HepG2 (cell line): Measurements from ENCODE around the gene MRPS21. TPM values are rescaled to one million over a fixed set of nuclear protein-coding genes. Genes with fewer than 3 reads are reported as not detected.

Experiments
- CC2D1A ChIP-seq: sonication (generic); formaldehyde crosslinking; IDR thresholded peaks from 2 replicates; pipeline ENCODE4 v1.8.1; 2023; ENCODE audit warnings: mild to moderate bottlenecking, missing genetic modification reagents
- ERF ChIP-seq: IDR thresholded peaks from 2 replicates; pipeline ENCODE4 v1.6.1; 2018; ENCODE audit warnings: missing biosample characterization, missing genetic modification reagents
- FOSL2 ChIP-seq: sonication (generic); formaldehyde crosslinking; IDR thresholded peaks from 2 replicates; pipeline ENCODE4 v1.4.0; 2020; ENCODE audit warnings: missing genetic modification reagents
- GABPB1 ChIP-seq: IDR thresholded peaks from 2 replicates; pipeline ENCODE4 v1.6.1; 2016; ENCODE audit warnings: mild to moderate bottlenecking, missing genetic modification reagents, moderate library complexity, missing compliant biosample characterization
- GATAD1 ChIP-seq: IDR thresholded peaks from 2 replicates; pipeline ENCODE4 v1.6.1; 2016; ENCODE audit warnings: missing genetic modification reagents, missing compliant biosample characterization
- ISL2 ChIP-seq: sonication (generic); formaldehyde crosslinking; IDR thresholded peaks from 2 replicates; pipeline ENCODE4 v1.5.0; 2020; ENCODE audit warnings: missing genetic modification reagents
- KDM2A ChIP-seq: sonication (generic); formaldehyde crosslinking; IDR thresholded peaks from 2 replicates; pipeline ENCODE4 v1.4.0; 2020; ENCODE audit warnings: low read depth, missing genetic modification reagents, borderline replicate concordance
- MED1 ChIP-seq: sonication (generic); formaldehyde crosslinking; IDR thresholded peaks from 2 replicates; pipeline ENCODE4 v1.4.0; 2020; ENCODE audit warnings: missing genetic modification reagents
- NR2C2 ChIP-seq: sonication (generic); formaldehyde crosslinking; IDR thresholded peaks from 2 replicates; pipeline ENCODE4 v1.4.0; 2020; ENCODE audit warnings: missing genetic modification reagents, mild to moderate bottlenecking, moderate library complexity, borderline replicate concordance
- NR2F1 ChIP-seq, 2 experiments: fragments of 450-650 bp in 1 of 2; formaldehyde crosslinking in 1 of 2; IDR thresholded peaks; 2 replicates each; pipeline versions ENCODE4 v1.5.0 to v1.6.1; 2016 to 2020; ENCODE audit warnings: mild to moderate bottlenecking in 1 of 2, missing compliant biosample characterization in 1 of 2, missing genetic modification reagents in 1 of 2, moderate library complexity in 1 of 2
- PTBP1 ChIP-seq: fragments of 200-400 bp; formaldehyde crosslinking; IDR thresholded peaks from 2 replicates; pipeline ENCODE4 v1.6.1; 2018; ENCODE audit warnings: low read length, low read depth; ENCODE audit not compliant: poor library complexity, severe bottlenecking
- SAP130 ChIP-seq: IDR thresholded peaks from 2 replicates; pipeline ENCODE4 v1.6.1; 2016; ENCODE audit warnings: low read depth
- TARDBP ChIP-seq: sonication (generic); formaldehyde crosslinking; IDR thresholded peaks from 2 replicates; pipeline ENCODE4 v1.8.0; 2022; ENCODE audit warnings: mild to moderate bottlenecking, missing genetic modification reagents
- TBX2 ChIP-seq: sonication (generic); formaldehyde crosslinking; IDR thresholded peaks from 2 replicates; pipeline ENCODE4 v1.5.0; 2020; ENCODE audit warnings: missing genetic modification reagents, mild to moderate bottlenecking, borderline replicate concordance
- TEAD3 ChIP-seq: optimal IDR thresholded peaks from 2 replicates; pipeline ENCODE3; 2016; ENCODE audit warnings: borderline replicate concordance
- U2AF1 ChIP-seq: fragments of 200-400 bp; formaldehyde crosslinking; optimal IDR thresholded peaks from 2 replicates; pipeline ENCODE3; 2017; ENCODE audit warnings: mild to moderate bottlenecking, low read depth, low read length
- ZMYM3 ChIP-seq: sonication (generic); formaldehyde crosslinking; IDR thresholded peaks from 2 replicates; pipeline ENCODE4 v1.5.1; 2020; ENCODE audit warnings: mild to moderate bottlenecking, missing genetic modification reagents
- ZNF232 ChIP-seq: sonication (generic); formaldehyde crosslinking; IDR thresholded peaks from 2 replicates; pipeline ENCODE4 v1.4.0; 2020; ENCODE audit warnings: missing genetic modification reagents, borderline replicate concordance
- ZNF615 ChIP-seq: sonication (generic); formaldehyde crosslinking; IDR thresholded peaks from 2 replicates; pipeline ENCODE4 v1.5.0; 2020; ENCODE audit warnings: mild to moderate bottlenecking, missing genetic modification reagents, borderline replicate concordance
- ZNF709 ChIP-seq: sonication (generic); formaldehyde crosslinking; IDR thresholded peaks from 2 replicates; pipeline ENCODE4 v1.5.0; 2020; ENCODE audit warnings: mild to moderate bottlenecking, missing genetic modification reagents
- ZNF773 ChIP-seq: sonication (generic); formaldehyde crosslinking; IDR thresholded peaks from 2 replicates; pipeline ENCODE4 v1.4.0; 2020; ENCODE audit warnings: missing genetic modification reagents, borderline replicate concordance
- ZNF883 ChIP-seq: sonication (generic); formaldehyde crosslinking; IDR thresholded peaks from 2 replicates; pipeline ENCODE4 v1.5.1; 2020; ENCODE audit warnings: mild to moderate bottlenecking, missing genetic modification reagents; ENCODE audit errors: not compliant biosample characterization
- polyA plus RNA-seq, 8 experiments: library from polyadenylated mRNA; depleted of rRNA in 3 of 8; stranded (reverse) in 7 of 8; unstranded in 1 of 8; fragments of >200 nt; fragmentation: Illumina TruSeq in 4 of 8; extraction: Trizol in 4 of 8; gene quantifications; 2 replicates each; pipeline versions ENCODE4 v1.2.1 to v1.2.3, GENCODE V29; 2011 to 2016; ENCODE audit warnings: low read depth in 4 of 8, missing spikeins in 1 of 8, mixed read lengths in 1 of 8; ENCODE audit not compliant: insufficient read depth in 1 of 8
- total RNA-seq, 5 experiments: library from RNA; depleted of rRNA; stranded (reverse); fragments of >200 nt; fragmentation: Illumina TruSeq; extraction: Trizol; gene quantifications; 2 replicates each; pipeline ENCODE4 v1.2.3, GENCODE V29; 2016; ENCODE audit warnings: low read depth in 1 of 5
- TF ChIP-seq, protein P1 (sequence below): sonication (generic); formaldehyde crosslinking; IDR thresholded peaks from 2 replicates; pipeline ENCODE4 v1.5.1; 2020; ENCODE audit warnings: mild to moderate bottlenecking, moderate library complexity, missing genetic modification reagents
- TF ChIP-seq, protein P2 (sequence below): IDR thresholded peaks from 2 replicates; pipeline ENCODE4 v1.6.1; 2016; ENCODE audit warnings: low read depth
- TF ChIP-seq, protein P3 (sequence below), 2 experiments: sonication (generic) in 1 of 2; formaldehyde crosslinking in 1 of 2; IDR thresholded peaks; 2 replicates each; pipeline versions ENCODE4 v1.4.0 to v1.6.1; 2018 to 2020; ENCODE audit warnings: missing genetic modification reagents in 2 of 2, borderline replicate concordance in 1 of 2, low read depth in 1 of 2, mild to moderate bottlenecking in 1 of 2, missing biosample characterization in 1 of 2

Gene MRPS21
- total and polyA plus RNA-seq, 2 of the 13 experiments (the other 11 are each of a cell fraction or from before 2014, with no cell fraction given): 59.4 to 64.2 TPM

DNA sequence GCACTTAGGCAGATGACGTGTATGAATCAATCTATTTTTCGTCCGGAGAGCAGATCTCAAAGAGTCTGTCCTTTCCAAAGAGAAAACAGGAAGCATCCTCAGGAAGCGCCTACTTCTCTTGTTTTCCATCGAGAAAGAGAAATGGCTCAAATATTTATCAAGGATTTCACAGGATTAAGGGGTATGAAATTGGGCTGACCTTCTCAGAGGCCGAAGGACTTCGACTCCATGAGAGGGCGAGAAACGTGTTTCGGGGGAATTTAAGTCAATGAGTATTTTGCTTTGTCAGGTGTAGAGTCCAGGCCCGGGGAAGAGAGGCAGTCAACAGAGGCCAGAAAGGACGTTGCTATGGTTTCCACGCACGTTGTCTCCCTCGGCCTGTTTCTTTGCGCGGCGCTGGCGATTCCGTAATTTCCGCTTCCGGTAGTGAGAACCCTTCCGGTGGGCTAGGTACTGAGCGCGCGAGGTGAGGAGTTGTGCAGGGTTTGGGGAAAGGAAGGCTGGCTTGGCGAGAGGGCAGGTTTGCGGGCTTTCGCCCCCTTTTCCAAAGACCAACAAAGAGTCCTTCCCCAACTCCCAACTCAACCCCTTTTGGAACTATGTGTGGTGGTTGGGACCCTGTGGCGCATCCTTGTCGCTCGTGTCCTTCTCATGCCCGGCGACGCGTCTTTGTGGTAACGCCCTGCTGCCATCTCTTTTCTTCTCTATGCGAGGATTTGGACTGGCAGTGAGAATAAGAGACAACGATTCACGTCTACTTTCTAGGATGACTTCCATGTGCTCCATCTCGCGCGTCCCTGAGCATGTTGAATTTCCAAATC, at the start of gene MRPS21 (continued):
- peak; percentile 75; the same call in 1 of the 2 replicates for TF ChIP-seq KDM2A
- peak; percentile 17; the same call in 1 of the 2 replicates for TF ChIP-seq FOSL2
- TF ChIP-seq NR2F1 (CRISPR knock-in tag; IDR thresholded peaks at IDR 0.05): no peak
- TF ChIP-seq GATAD1 (CRISPR knock-in tag): peak; percentile 97
- TF ChIP-seq CC2D1A (CRISPR knock-in tag): no peak
- peak; percentile 63 for TF ChIP-seq PTBP1
- 0 out of 2 replicates have a peak, but pooled peaks have one; percentile 20 for TF ChIP-seq ZMYM3 (CRISPR knock-in tag)
- TF ChIP-seq ISL2 (CRISPR knock-in tag): peak; percentile 35; the same call in 1 of the 2 replicates
- peak; percentile 89 for TF ChIP-seq NR2C2 (CRISPR knock-in tag)
- peak; percentile 17 for TF ChIP-seq TEAD3 (CRISPR knock-in tag)
- peak; percentile 85 for TF ChIP-seq ERF
- TF ChIP-seq, protein P1, sequence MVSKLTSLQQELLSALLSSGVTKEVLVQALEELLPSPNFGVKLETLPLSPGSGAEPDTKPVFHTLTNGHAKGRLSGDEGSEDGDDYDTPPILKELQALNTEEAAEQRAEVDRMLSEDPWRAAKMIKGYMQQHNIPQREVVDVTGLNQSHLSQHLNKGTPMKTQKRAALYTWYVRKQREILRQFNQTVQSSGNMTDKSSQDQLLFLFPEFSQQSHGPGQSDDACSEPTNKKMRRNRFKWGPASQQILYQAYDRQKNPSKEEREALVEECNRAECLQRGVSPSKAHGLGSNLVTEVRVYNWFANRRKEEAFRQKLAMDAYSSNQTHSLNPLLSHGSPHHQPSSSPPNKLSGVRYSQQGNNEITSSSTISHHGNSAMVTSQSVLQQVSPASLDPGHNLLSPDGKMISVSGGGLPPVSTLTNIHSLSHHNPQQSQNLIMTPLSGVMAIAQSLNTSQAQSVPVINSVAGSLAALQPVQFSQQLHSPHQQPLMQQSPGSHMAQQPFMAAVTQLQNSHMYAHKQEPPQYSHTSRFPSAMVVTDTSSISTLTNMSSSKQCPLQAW: peak; percentile 69
- TF ChIP-seq ZNF883 (CRISPR knock-in tag): peak; percentile 27
- TF ChIP-seq TARDBP: peak; percentile 74; the same call in 1 of the 2 replicates
- peak; percentile 58; the same call in 1 of the 2 replicates for TF ChIP-seq ZNF615 (CRISPR knock-in tag)
- TF ChIP-seq MED1 (CRISPR knock-in tag): peak; percentile 15; the same call in 1 of the 2 replicates
- TF ChIP-seq, protein P2, sequence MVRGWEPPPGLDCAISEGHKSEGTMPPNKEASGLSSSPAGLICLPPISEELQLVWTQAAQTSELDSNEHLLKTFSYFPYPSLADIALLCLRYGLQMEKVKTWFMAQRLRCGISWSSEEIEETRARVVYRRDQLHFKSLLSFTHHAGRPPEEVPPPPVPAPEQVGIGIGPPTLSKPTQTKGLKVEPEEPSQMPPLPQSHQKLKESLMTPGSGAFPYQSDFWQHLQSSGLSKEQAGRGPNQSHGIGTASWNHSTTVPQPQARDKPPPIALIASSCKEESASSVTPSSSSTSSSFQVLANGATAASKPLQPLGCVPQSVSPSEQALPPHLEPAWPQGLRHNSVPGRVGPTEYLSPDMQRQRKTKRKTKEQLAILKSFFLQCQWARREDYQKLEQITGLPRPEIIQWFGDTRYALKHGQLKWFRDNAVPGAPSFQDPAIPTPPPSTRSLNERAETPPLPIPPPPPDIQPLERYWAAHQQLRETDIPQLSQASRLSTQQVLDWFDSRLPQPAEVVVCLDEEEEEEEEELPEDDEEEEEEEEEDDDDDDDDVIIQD (CRISPR knock-in tag): 0 out of 2 replicates have a peak, but pooled peaks have one; percentile 9
- TF ChIP-seq ZNF232 (CRISPR knock-in tag): peak; percentile 44; the same call in 1 of the 2 replicates
- peak; percentile 91 for TF ChIP-seq U2AF1
- peak; percentile 35; the same call in 1 of the 2 replicates for TF ChIP-seq TBX2
- peak; percentile 98 for TF ChIP-seq GABPB1
- 0 out of 2 replicates have a peak, but pooled peaks have one; percentile 24 for TF ChIP-seq ZNF773 (CRISPR knock-in tag)
- peak; percentile 98 for TF ChIP-seq SAP130 (CRISPR knock-in tag)
- peak; percentile 49 for TF ChIP-seq ZNF709 (CRISPR knock-in tag)
- TF ChIP-seq, protein P3, sequence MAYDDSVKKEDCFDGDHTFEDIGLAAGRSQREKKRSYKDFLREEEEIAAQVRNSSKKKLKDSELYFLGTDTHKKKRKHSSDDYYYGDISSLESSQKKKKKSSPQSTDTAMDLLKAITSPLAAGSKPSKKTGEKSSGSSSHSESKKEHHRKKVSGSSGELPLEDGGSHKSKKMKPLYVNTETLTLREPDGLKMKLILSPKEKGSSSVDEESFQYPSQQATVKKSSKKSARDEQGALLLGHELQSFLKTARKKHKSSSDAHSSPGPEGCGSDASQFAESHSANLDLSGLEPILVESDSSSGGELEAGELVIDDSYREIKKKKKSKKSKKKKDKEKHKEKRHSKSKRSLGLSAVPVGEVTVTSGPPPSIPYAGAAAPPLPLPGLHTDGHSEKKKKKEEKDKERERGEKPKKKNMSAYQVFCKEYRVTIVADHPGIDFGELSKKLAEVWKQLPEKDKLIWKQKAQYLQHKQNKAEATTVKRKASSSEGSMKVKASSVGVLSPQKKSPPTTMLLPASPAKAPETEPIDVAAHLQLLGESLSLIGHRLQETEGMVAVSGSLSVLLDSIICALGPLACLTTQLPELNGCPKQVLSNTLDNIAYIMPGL (CRISPR knock-in tag; IDR thresholded peaks at IDR 0.05; ENCODE audit: borderline replicate concordance in 1 of 2, low read depth in 1 of 2): peak; percentile 75 to 76; a peak in 3 of 4 replicates
